K562 (cell line): Measurements from ENCODE around the gene FGF14. TPM values are rescaled to one million over a fixed set of nuclear protein-coding genes. Genes with fewer than 3 reads are reported as not detected.

Experiments used
- ATAC-seq: fragments of 200-7000 bp; cut with Tn5 transposase; 3 replicates; pipeline ENCODE4 v1.9.1; 2020; ENCODE audit warnings: moderate library complexity
- BruUV-seq: library from RNA; stranded (reverse); fragments of 400-500 nt; replicated peaks from 2 replicates; lab custom pipeline; 2021; lab: Mats Ljungman, UMichigan
- CTCF ChIA-PET: fragments of 300-600 bp; formaldehyde crosslinking; extraction: SDS; loops from one replicate; lab custom pipeline; 2021; ENCODE audit warnings: low intra/inter-chr PET ratio; lab: Yijun Ruan, JAX
- POLR2A ChIA-PET: fragments of 300-600, 350-650 bp; sonication (Branson Sonifier 250); formaldehyde crosslinking; extraction: SDS; loops from one replicate; lab custom pipeline; 2021; ENCODE audit warnings: antibody characterized with exemption, inconsistent platforms; lab: Yijun Ruan, JAX
- DNase-seq, 4 experiments: peaks; one replicate each; pipeline versions ENCODE4 v3.0.0 to v3.0.0-alpha.2; 2011 to 2018; ENCODE audit warnings: low spot score in 3 of 4, mixed read lengths in 3 of 4; ENCODE audit errors: extremely low read depth in 1 of 4
- FAIRE-seq: peaks from 2 replicates; lab custom pipeline; 2011; peaks lifted over from hg19 to GRCh38; lab: Jason Lieb, UNC
- H2AFZ ChIP-seq: 2 replicates; pipeline ENCODE4 v1.6.0; 2011; ENCODE audit warnings: low read depth, low read length, control low read depth, inconsistent platforms
- H3K27ac ChIP-seq: fragments of 200-600 bp; 3 replicates; pipeline ENCODE4 v1.8.0; 2011; ENCODE audit warnings: low read depth, mild to moderate bottlenecking, control low read depth, inconsistent platforms, low read length, moderate library complexity, mixed read lengths; ENCODE audit errors: extremely low read depth
- H3K27me3 ChIP-seq, 2 experiments: fragments of 300-600 bp in 1 of 2; 2 replicates in 1 of 2; 3 replicates in 1 of 2; pipeline versions ENCODE4 v1.6.0 to v1.8.0; 2011; ENCODE audit warnings: inconsistent platforms in 2 of 2, low read length in 2 of 2, mild to moderate bottlenecking in 1 of 2, mixed read lengths in 1 of 2, moderate library complexity in 1 of 2; ENCODE audit not compliant: control insufficient read depth in 2 of 2, insufficient read depth in 2 of 2
- H3K36me3 ChIP-seq: fragments of 300-600 bp; 3 replicates; pipeline ENCODE4 v1.8.0; 2011; ENCODE audit warnings: mild to moderate bottlenecking, low read length, inconsistent platforms; ENCODE audit not compliant: control insufficient read depth, insufficient read depth
- H3K4me1 ChIP-seq, 2 experiments: fragments of 200-600 bp in 1 of 2; replicated peaks in 1 of 2; 2 replicates in 1 of 2; 3 replicates in 1 of 2; pipeline versions ENCODE4 v1.5.1 to v1.8.0; 2011; ENCODE audit warnings: inconsistent platforms in 2 of 2, low read length in 2 of 2, mild to moderate bottlenecking in 1 of 2, mixed read lengths in 1 of 2, moderate library complexity in 1 of 2; ENCODE audit not compliant: control insufficient read depth in 2 of 2, insufficient read depth in 2 of 2
- H3K4me2 ChIP-seq: 2 replicates; pipeline ENCODE4 v1.6.1; 2011; ENCODE audit warnings: low read length, control low read depth, inconsistent platforms, mixed read lengths; ENCODE audit not compliant: insufficient read depth
- H3K4me3 ChIP-seq: fragments of 200-600 bp; sonication (generic), shearing (Covaris generic); 2 replicates; pipeline ENCODE4 v1.5.1; 2016; ENCODE audit warnings: control low read depth, inconsistent platforms
- H3K79me2 ChIP-seq: fragments of 200-600 bp; 3 replicates; pipeline ENCODE4 v1.8.0; 2011; ENCODE audit warnings: low read length, inconsistent platforms; ENCODE audit not compliant: control insufficient read depth, insufficient read depth
- H3K9ac ChIP-seq, 2 experiments: 2 replicates each; pipeline versions ENCODE4 v1.6.0 to v1.6.1; 2011; ENCODE audit warnings: low read depth in 2 of 2, low read length in 2 of 2, control low read depth in 1 of 2, inconsistent platforms in 1 of 2, mild to moderate bottlenecking in 1 of 2, mixed read lengths in 1 of 2; ENCODE audit not compliant: insufficient read depth in 1 of 2
- H3K9me1 ChIP-seq: one replicate; pipeline ENCODE4 v1.6.0; 2011; ENCODE audit warnings: inconsistent platforms, mild to moderate bottlenecking, low read length, moderate library complexity; ENCODE audit not compliant: control insufficient read depth, insufficient read depth
- H3K9me3 ChIP-seq: replicated peaks from 2 replicates; pipeline ENCODE4 v1.5.1; 2011; ENCODE audit warnings: low read depth, low read length, inconsistent platforms; ENCODE audit not compliant: control insufficient read depth, insufficient read depth
- H4K20me1 ChIP-seq: replicated peaks from 2 replicates; pipeline ENCODE4 v1.6.1; 2011; ENCODE audit warnings: low read length, inconsistent platforms, mixed read lengths; ENCODE audit not compliant: control insufficient read depth, insufficient read depth
- HDAC8 ChIP-seq: fragments of 450-650 bp; IDR thresholded peaks from 2 replicates; pipeline ENCODE4 v1.6.1; 2016; ENCODE audit warnings: mild to moderate bottlenecking, missing genetic modification characterization, moderate library complexity, missing compliant biosample characterization
- HNRNPL ChIP-seq: fragments of 200-400 bp; formaldehyde crosslinking; IDR thresholded peaks from 2 replicates; pipeline ENCODE4 v1.6.1; 2017; ENCODE audit warnings: low read depth, mild to moderate bottlenecking, low read length
- PHF20 ChIP-seq: fragments of 450-650 bp; IDR thresholded peaks from 2 replicates; pipeline ENCODE4 v1.6.1; 2018; ENCODE audit not compliant: partially characterized antibody
- PHTF2 ChIP-seq: fragments of 250-450 bp; sonication (Bioruptor Pico); IDR thresholded peaks from 2 replicates; pipeline ENCODE4 v1.5.0; 2021; ENCODE audit warnings: mild to moderate bottlenecking
- RFX5 ChIP-seq: IDR thresholded peaks from 2 replicates; pipeline ENCODE4 v1.6.1; 2011; ENCODE audit warnings: low read depth, mild to moderate bottlenecking, improper control_type of control experiment, low read length
- TAF9B ChIP-seq: fragments of 450-650 bp; IDR thresholded peaks from 2 replicates; pipeline ENCODE4 v1.6.1; 2018; ENCODE audit warnings: mild to moderate bottlenecking; ENCODE audit not compliant: partially characterized antibody
- WGBS: fragments of 100-300 bp; shearing (Covaris generic); methylation state at CpG from one replicate; pipeline ENCODE4 v1.1.6; 2016; ENCODE audit warnings: low coverage, mixed read lengths; ENCODE audit not compliant: insufficient coverage; ENCODE audit errors: missing lambda C conversion rate; 5-methylcytosine and 5-hydroxymethylcytosine counted together
- in situ Hi-C: fragments of 300-500 bp; cut with MboI; formaldehyde crosslinking; loops from 4 replicates; pipeline ENCODE4 v1.15.0; 2018; ENCODE audit warnings: inconsistent platforms, mixed read lengths
- intact Hi-C: fragments of 100-400 bp; cut with micrococcal nuclease; formaldehyde crosslinking; loops from 2 replicates; pipeline ENCODE4 v1.14.2; 2022
- polyA plus RNA-seq, 8 experiments: library from polyadenylated mRNA; depleted of rRNA in 4 of 8; stranded (reverse) in 5 of 8; unstranded in 3 of 8; fragments of >200 nt; fragmentation: Nextera tagmentation in 2 of 8; fragmentation: Illumina TruSeq in 1 of 8; extraction: Ambion mirVana in 2 of 8; extraction: Trizol in 1 of 8; gene quantifications; 2 replicates each; pipeline versions ENCODE4 v1.2.1 to v1.2.3, GENCODE V29; 2011 to 2014; ENCODE audit warnings: inconsistent platforms in 1 of 8, missing spikeins in 1 of 8
- total RNA-seq, 7 experiments: library from RNA; depleted of rRNA in 6 of 7; stranded (reverse); fragments of >200 nt in 6 of 7; fragmentation: Illumina TruSeq in 2 of 7; extraction: Trizol in 2 of 7; gene quantifications; 2 replicates each; pipeline versions ENCODE4 v1.2.1 to v1.2.3, GENCODE V29; 2011 to 2021; ENCODE audit warnings: low replicate concordance in 1 of 7
- TF ChIP-seq, protein P1 (sequence below): IDR thresholded peaks from 2 replicates; pipeline ENCODE4 v1.6.1; 2011; ENCODE audit warnings: borderline replicate concordance, low read depth, mild to moderate bottlenecking, moderate library complexity, low read length; ENCODE audit not compliant: insufficient read depth, poor library complexity, severe bottlenecking
- TF ChIP-seq, protein P2 (sequence below), 2 experiments: IDR thresholded peaks; 2 replicates each; pipeline ENCODE4 v1.6.1; 2012; ENCODE audit warnings: improper control_type of control experiment in 2 of 2, low read depth in 2 of 2, low read length in 2 of 2, borderline replicate concordance in 1 of 2
- TF ChIP-seq, protein P3 (sequence below): sonication (generic); formaldehyde crosslinking; IDR thresholded peaks from 2 replicates; pipeline ENCODE4 v1.8.1; 2023; ENCODE audit warnings: mild to moderate bottlenecking, missing genetic modification reagents
- TF ChIP-seq, protein P4 (sequence below): fragments of 450-650 bp; IDR thresholded peaks from 2 replicates; pipeline ENCODE4 v1.6.1; 2016; ENCODE audit warnings: mild to moderate bottlenecking

The FGF14 gene
- total and polyA plus RNA-seq, 9 of the 15 experiments (the other 6 are each of a cell fraction or from before 2014, with no cell fraction given), result not detected

DNA sequence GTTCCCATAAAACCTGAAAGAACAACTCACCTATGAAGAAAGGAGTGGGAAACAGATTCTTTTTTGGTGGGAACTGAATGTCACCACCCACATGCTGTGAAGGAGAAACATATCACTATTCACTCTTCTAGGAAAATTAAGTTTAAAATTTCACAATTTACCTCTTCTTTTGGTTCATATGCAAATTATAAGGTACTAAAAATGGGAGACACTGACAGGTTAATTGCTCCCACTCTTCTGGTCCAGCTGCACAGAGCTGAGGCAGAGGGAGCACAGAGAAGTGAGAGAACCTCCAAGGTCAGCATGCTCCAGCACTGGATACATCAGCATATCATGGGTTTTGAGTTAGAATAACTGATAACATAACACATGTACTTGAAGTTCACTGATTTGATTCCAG lies 186.9 kb downstream of the FGF14 start (continued):
- TF ChIP-seq, protein P1, sequence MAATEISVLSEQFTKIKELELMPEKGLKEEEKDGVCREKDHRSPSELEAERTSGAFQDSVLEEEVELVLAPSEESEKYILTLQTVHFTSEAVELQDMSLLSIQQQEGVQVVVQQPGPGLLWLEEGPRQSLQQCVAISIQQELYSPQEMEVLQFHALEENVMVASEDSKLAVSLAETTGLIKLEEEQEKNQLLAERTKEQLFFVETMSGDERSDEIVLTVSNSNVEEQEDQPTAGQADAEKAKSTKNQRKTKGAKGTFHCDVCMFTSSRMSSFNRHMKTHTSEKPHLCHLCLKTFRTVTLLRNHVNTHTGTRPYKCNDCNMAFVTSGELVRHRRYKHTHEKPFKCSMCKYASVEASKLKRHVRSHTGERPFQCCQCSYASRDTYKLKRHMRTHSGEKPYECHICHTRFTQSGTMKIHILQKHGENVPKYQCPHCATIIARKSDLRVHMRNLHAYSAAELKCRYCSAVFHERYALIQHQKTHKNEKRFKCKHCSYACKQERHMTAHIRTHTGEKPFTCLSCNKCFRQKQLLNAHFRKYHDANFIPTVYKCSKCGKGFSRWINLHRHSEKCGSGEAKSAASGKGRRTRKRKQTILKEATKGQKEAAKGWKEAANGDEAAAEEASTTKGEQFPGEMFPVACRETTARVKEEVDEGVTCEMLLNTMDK, result no peak
- TF ChIP-seq, protein P2, sequence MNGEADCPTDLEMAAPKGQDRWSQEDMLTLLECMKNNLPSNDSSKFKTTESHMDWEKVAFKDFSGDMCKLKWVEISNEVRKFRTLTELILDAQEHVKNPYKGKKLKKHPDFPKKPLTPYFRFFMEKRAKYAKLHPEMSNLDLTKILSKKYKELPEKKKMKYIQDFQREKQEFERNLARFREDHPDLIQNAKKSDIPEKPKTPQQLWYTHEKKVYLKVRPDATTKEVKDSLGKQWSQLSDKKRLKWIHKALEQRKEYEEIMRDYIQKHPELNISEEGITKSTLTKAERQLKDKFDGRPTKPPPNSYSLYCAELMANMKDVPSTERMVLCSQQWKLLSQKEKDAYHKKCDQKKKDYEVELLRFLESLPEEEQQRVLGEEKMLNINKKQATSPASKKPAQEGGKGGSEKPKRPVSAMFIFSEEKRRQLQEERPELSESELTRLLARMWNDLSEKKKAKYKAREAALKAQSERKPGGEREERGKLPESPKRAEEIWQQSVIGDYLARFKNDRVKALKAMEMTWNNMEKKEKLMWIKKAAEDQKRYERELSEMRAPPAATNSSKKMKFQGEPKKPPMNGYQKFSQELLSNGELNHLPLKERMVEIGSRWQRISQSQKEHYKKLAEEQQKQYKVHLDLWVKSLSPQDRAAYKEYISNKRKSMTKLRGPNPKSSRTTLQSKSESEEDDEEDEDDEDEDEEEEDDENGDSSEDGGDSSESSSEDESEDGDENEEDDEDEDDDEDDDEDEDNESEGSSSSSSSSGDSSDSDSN (IDR thresholded peaks at IDR 0.05; ENCODE audit: borderline replicate concordance in 1 of 2, low read depth in 2 of 2, low read length in 2 of 2), result no peak
- no peak for TF ChIP-seq PHTF2 (CRISPR knock-in tag)

DNA sequence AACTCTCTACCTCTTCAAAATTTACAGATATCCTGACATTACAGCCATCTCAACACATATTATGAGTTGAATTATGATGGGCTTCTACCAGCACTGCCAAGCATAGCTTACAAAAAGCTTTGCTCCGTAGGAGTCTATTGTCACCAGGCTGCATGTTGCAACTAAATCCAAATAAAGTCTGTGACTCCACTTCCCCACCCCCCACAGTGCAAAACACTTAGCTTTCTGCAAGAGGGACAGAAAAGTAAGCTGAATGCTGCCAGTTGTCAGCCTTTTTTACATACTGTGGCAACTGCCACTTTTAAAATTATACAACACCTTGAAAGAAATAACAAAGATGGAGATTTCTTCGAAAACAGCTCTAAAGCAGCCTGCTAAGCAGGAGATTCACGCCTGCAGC lies 189.1 kb downstream of the FGF14 start:
- TF ChIP-seq PHF20 (no peak), HDAC8 (tag) (no peak), HNRNPL (no peak), RFX5 (no peak), TAF9B (no peak)
- TF ChIP-seq, protein P3, sequence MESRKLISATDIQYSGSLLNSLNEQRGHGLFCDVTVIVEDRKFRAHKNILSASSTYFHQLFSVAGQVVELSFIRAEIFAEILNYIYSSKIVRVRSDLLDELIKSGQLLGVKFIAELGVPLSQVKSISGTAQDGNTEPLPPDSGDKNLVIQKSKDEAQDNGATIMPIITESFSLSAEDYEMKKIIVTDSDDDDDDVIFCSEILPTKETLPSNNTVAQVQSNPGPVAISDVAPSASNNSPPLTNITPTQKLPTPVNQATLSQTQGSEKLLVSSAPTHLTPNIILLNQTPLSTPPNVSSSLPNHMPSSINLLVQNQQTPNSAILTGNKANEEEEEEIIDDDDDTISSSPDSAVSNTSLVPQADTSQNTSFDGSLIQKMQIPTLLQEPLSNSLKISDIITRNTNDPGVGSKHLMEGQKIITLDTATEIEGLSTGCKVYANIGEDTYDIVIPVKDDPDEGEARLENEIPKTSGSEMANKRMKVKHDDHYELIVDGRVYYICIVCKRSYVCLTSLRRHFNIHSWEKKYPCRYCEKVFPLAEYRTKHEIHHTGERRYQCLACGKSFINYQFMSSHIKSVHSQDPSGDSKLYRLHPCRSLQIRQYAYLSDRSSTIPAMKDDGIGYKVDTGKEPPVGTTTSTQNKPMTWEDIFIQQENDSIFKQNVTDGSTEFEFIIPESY, result no peak
- TF ChIP-seq, protein P4, sequence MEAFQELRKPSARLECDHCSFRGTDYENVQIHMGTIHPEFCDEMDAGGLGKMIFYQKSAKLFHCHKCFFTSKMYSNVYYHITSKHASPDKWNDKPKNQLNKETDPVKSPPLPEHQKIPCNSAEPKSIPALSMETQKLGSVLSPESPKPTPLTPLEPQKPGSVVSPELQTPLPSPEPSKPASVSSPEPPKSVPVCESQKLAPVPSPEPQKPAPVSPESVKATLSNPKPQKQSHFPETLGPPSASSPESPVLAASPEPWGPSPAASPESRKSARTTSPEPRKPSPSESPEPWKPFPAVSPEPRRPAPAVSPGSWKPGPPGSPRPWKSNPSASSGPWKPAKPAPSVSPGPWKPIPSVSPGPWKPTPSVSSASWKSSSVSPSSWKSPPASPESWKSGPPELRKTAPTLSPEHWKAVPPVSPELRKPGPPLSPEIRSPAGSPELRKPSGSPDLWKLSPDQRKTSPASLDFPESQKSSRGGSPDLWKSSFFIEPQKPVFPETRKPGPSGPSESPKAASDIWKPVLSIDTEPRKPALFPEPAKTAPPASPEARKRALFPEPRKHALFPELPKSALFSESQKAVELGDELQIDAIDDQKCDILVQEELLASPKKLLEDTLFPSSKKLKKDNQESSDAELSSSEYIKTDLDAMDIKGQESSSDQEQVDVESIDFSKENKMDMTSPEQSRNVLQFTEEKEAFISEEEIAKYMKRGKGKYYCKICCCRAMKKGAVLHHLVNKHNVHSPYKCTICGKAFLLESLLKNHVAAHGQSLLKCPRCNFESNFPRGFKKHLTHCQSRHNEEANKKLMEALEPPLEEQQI, result no peak
- TF ChIP-seq, all 486 proteins: peak for 0
- DNase-seq (no peak), FAIRE-seq (no peak), ATAC-seq (no peak)
- Histone ChIP-seq H4K20me1 (no peaks in the 10 kb centered on the region), H2AFZ (no peak overlapping the region), H3K9me1 (no peaks in the 10 kb centered on the region), H3K27ac (no peak overlapping the region), H3K27me3 (no peaks in the 10 kb centered on the region), H3K36me3 (no peaks in the 10 kb centered on the region), H3K4me1 (no peaks in the 10 kb centered on the region), H3K9ac (no peak overlapping the region), H3K9me3 (no peaks in the 10 kb centered on the region), H3K79me2 (no peaks in the 10 kb centered on the region), H3K4me3 (no peak overlapping the region), H3K4me2 (no peak overlapping the region)
- WGBS, result 0% methylated on average over 2 of the region's 3 CpGs
- ChIA-PET POLR2A (no interaction called here), CTCF (no interaction called here)
- intact Hi-C loops (no loop called here), in situ Hi-C loops (no loop called here)
- no TSS peak for BruUV-seq
